Hindlimb muscle (tissue), 1 donor: ENCODE data around the gene ABI3. TPM values are rescaled to one million over a fixed set of nuclear protein-coding genes. Genes with fewer than 3 reads are reported as not detected.
A peak's percentile ranks its signal among the peaks of the same experiment; 100 is the strongest.

ENCODE experiments used
- DNase-seq: peaks from one replicate; pipeline ENCODE4 v3.0.0-alpha.2; 2013
- polyA plus RNA-seq: library from polyadenylated mRNA; unstranded; fragments of 120-200 nt; gene quantifications from one replicate; pipeline ENCODE4 v1.2.1, GENCODE V29; 2013; ENCODE audit not compliant: insufficient read length

ABI3 gene
- polyA plus RNA-seq, 1 donor, result 6.7 TPM

DNA sequence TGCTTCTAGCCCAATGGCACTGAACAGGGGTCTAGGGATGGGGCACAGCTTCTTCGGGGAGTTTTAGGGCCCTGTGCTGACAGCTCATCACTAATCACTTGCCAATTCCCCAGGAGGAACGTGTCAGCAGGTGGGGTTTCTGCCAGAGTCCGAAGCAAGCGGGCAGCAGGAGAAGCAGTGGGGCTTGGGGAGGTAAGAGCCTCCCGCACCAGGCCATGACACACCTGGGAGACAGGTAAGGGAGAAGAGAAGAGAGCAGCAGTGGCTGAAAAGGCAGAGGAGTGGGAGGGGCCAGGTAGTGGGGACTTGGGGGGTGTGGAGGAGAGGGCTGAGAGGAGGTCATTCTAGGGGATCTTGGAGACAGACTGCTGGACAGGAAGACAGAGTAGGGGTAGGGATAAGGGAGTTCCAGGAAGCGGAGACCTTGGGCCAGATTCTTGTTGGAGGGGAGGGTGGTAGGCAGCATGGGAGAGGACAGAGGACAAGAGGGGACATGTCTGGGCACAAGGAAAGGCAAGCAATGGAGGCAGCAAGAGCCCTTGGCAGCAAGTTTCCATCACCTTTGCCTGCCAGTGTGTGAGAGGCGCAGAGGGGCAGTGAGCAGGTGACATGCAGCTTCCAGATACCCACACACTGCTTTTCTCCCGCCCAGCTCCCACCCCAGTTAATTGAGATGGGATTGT is 15.2 kb downstream of the ABI3 start:
- DNase-seq, result no peak

DNA sequence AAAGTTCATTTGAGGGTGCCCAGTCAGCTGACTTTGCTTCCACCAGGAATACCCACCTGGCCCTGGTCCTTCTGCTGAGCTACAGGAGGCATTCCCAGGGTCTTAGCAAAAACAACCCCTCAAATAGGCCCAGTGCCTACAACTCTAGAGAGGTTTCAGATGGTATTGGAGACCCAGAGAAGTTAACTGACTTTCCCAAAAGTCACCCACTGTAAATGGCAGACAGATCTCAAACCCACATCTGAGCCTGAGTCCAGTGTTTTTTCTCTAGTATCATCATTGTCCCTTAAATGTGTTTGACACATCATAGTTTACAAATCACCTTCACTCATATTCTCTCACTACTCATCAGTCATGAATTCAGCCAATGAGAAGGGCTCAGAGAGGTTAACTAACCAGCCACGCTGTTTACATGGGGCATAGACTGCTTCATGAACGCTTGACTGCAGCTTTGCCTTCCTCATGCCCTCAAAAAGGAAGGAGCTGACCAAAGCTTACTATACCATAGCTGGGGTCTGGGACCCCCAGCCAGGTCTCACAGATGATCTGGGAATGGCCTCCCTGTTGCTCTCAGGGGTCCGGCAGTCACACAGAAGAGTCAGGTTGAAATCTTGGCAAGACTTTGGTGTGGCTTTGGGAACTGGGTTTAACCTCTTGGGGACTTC is 16.4 kb downstream of the ABI3 start:
- DNase-seq, result no peak

DNA sequence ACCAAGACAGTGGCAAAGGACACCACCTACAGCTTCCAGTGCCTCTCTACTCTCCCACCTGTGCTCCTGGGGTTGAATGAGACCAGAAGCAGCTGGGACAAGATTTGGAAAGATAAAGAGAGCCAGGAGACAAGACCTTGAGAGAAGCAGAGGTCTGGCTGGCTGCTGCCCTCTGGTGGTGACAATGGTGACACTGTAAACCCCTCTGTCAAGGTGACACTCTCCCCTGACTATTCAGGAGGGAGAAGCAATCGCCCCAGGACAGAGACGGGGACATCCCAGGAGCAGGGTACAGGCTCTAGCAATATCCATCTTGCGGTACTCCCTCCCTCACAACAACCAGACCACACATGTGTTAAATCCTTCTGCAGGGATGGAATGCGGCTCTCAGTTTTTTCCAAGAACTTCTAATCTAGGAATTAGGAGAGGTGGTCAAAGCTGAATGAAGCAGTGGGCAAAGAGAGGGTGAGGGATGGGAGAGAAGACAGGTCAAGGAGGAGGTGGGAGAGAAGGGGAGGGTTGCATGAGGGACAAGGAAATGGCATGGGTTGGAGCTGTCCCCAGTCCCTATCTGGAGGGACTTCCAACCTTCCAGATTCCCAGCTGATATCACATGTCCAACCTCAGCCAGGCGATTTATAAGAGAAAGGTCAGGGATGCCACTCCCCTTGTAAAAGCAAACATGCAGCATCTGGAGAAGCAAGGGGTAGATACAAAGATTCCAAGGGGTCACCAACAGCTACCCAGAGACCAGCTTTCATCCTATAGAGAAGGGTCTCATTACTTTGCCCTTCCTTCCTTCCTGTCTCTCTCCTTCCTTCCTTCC is 17.1 kb downstream of the ABI3 start:
- DNase-seq, result peak; percentile 40

DNA sequence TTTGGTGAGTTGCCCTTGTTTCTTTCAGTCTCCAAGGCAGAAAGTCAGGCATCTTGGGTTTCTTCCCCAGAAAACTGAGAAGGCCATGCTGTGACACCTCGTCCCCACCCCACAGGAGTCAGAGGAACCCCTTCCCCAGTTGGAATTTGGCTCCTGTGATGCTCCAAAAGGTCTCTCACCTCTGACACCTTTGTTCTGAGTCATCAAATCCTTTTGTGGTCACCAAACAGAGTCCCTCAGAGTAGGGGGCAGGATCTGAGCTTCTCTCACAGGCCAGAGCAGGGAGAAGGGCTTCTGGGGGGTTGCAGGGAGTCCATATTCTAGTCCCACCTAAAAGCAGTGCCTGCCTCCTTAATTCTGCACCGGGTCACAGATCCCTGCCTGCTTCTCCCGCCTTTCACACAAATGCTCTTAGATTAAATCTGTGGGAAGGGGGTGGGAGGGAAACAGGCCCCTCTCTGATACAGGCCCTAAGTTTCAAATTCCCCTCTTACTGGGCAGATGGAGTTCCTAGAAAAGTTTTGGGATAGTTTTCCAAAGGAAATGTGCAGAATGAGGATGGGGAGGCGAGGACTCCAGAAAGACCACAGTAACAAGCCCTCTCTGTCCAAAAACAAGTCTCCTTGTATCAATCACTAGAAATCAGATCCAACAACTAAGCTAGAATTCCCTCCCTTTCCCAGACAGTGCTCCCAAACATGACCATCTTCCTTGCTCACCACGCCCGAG is 18.7 kb downstream of the ABI3 start:
- no peak for DNase-seq

DNA sequence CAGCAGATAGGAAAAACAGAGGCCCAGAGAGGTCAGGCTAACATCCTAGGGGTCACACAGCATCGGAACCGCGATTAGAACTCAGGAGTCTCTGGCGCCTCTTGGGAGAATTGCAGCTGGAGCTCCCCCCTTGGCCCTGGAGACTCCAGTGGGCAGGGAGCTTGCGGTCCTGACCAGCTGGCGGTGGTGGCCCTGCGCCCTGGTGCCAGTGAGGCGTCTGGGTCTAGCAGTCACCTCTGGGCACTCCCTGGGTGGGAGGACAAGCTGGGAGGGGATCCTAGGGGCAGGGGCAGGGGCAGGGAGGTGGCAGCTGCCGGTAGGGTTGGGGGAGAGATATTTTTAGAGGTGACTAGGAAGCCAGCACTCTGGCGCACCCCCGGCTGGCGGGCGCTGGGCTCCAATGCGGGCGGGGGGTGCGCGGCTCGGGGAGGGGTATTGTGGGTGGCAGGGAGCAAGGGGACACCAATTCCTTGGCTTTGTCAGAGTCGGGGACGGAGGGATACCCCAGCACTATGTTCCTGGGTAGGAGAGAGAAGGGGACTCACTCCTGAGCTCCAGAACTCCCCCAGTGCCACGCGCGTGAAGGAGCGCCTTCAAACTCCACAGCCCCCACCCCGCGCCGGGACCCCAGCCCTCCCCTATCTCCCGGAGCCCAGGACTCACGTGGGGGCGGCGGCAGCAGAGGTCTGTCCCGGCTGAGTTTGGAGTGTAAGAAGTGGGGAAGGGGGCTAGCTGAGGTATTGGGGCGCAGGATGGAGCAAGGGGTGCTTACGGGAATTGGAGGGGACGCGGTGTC is 19.5 kb downstream of the ABI3 start:
- DNase-seq, result no peak

DNA sequence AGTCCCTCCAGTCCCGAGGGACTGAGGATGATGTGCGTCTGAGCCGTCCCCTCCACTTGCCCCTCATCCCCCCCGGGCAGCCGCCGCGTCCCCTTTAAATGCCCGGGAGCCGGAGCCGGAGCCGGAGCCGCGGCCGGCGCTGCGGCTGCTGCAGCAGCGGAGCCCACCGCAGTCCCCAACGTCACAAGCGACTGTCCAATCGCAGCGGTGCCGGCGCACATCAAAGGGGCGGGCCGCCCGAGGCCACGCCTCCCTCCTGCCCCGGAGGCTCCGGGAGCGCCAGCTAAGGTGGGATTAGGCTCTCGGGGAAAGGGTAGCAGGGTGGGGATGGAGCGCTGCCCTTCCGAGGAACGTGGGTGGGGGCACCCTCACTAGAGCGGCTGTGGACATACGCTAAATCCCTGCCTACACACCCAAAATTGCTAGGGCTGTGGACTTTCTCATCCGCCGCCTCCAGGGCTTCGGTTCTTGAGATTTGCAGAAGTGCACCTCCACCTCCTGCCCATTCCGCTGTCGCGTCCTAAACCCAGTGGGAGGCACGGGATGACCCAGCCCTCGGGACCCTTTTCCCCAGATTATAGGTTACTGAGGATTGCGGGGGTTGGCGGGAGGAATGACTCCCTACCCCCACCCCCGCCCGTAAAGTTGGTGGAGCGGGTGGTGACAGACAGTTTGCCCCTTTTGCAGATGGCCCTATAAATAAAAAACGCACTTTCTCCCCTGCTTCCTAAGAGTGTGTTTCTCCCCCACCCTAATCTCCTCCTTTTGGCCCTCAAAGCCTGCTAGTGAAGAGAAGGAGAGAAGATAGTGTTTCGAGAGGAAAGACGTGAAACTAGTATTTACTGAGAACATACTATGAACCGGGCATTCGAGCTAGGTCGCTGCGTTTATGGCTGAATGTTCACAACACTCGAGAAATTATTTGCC is 20.4 kb downstream of the ABI3 start, which contains the start of gene PHOSPHO1:
TSS of gene PHOSPHO1 (minus strand) at position 152 of the 927 bp plus-strand sequence. CDS start 4,096 bp downstream, outside the sequence.
- peak; percentile 85 for DNase-seq

DNA sequence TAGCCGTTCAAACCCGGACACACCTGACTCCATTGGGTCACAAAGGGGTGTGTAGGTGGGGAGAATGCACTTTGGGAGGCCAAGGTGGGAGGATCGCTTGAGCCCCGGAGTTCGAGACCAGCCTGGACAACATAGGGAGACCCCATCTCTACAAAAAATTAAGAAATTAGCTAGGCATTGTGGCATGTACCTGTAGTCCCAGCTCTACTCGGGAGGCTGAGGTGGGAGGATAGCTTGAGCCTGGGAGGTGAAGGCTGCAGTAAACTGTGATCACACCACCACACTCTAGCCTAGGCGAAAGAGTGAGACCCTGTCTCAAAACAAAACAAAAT is 21.0 kb downstream of the ABI3 start:
- DNase-seq, result no peak

DNA sequence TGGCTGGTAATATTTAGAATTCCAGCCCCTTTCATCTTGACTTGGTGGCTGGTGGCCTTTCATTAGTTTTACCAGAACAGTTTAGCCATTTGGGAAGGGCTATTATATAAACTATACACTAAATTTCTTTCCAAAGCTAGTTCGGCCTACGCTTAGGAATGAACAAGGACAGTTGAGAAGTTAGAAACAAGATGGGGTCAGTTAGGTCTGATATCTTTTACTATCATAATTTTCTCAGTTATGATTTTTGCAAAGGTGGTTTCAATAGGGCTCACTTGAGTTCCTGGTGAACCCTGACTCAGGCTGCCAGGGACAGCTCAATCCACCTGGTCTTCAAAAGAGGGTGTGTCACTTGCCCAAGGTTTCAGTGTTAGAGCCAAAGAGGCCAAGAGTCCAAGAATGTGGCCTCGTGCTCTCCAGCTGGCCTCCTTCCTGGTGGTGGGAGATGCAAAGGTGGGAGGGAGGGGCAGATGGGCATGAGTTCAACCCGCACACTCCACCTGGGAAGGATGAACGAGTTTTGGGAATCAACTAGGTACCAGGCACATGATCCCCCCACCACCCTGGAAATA is 24.1 kb downstream of the ABI3 start:
- no peak for DNase-seq

DNA sequence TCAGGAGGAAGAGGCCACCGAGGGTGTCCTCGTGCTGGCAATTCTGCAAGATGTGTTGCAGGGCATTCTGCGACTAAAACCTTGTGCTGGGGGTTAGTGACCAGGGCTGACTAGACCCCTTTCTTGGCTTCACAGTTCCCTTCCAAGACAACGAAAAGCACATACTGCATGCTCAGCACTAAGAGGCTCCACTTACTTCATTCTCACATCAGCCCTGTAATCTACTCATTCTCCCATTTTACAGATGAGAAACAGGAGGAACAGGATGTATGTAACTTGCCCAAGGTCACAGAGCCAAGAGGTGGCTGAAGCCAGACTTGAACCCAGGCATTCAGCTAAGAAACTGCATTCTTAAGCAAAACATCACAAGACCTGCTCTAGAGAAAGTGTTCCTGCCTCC is 25.4 kb downstream of the ABI3 start:
- DNase-seq, result no peak

DNA sequence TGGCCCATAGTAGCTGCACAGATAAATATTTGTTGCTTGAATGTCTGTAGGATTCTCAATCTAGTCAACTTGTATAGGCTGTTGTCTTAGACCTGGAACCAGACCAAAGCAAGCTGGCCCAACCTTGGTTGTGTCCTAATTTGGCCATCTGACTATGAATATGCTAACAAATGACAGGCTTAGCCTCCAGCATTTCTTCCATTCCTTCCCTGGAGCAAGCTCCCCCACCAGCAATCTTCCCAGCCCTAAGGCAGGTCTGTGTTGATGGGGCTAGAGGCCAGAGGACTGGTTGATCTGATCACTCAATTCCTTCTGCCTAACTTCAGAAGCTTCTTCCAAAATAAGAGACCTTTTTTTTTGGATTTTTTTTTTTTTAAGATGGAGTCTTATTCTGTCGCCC is 29.5 kb downstream of the ABI3 start:
- DNase-seq, result no peak

DNA sequence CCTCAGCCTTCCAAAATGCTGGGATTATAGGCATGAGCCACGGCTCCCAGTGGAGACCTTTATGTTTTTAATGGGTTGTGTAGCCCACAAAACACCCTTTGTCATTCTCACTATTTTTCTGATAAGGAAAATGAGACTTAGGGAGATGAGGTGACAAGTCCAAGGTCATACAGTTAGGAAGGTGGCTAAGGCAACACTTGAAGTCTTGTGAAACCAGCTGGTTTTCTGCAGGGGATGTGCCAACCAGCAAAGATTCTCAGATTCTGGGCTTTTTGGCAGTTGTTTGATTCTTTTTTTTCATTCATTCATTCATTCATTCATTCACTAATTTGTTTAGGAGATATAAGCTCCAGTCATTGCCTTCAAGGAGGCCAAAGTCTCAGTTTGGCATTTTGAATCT is 30.1 kb downstream of the ABI3 start:
- no peak for DNase-seq

DNA sequence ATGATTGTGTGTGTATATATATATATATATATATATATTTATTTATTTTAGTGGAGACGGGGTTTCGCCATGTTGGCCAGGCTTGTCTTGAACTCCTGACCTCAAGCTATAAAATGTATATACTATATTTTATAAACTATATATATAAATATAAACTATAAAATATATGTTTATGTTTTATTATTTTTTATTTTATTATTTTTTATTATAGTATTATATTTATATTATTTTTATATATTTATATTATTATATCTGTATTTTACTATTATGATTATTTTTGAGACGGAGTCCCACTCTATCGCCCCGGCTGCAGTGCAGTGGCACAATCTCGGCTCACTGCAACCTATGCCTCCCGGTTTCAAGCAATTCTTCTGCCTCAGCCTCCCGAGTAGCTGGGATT is 30.5 kb downstream of the ABI3 start:
- no peak for DNase-seq

DNA sequence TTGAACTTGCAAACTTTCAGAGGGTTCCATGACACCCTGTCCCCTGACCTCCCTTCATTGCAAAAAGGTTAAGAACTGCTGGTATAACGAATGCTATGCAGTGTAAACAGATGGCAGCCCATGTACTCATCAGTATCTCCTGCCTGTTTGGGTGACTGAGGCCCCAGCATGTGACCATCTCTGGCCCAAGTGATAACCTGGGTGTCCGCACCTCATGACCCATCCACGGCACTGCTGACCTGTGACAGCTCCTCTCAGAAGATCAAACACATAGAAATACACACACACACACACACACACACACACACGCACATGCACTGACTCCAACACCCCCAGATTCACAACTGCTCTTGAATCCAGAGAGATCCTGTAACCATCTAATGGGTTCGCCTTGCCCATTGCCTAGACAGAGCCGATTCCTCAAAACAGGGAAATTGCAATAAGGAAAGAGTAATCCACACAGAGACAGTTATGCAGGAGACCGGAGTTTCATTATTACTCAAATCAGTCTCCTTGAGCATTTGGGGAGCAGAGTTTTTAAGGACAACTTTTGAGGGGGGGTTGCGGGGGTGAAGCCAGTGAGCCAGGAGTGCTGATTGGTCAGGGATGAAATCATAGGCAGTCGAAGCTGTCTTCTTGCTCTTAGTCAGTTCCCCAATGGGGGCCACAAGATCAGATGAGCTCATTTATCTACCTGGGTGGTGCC is 31.3 kb downstream of the ABI3 start:
- DNase-seq, result no peak

DNA sequence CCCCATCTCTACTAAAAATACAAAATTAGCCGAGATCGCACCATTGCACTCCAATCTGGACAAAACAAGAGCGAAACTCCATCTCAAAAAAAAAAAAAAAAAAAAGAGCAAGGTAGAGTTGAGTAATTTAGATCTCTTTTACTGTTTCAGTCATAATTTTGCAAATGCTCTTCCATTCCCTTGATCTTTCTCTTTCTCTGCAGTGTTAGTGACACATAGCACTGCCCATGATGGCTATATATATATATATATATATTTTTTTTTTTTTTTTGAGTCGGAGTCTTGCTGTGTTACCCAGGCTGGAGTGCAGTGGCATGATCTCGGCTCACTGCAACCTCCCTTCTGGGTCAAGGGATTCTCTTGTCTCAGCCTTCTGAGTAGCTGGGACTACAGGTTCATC is 32.3 kb downstream of the ABI3 start:
- DNase-seq, result no peak

DNA sequence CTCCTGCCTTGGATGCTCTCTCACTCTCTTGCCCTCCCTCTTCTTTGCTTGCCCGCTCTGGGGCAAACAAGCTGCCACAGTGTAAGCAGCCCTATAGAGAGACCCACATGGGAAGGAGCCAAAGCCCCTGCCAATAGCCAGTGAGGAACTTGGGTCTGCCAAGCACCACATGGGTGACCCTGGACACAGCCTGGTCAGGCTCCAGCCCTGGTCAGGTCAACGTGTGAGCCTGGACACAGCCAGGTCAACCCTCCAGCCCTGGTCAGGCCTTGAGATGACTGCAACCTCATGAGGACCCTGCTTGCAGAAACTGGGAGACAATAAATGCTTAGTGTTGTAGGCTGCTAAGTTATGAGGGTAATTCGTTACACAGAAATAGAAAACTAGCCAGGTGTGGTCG is 34.3 kb downstream of the ABI3 start:
- DNase-seq, result no peak

DNA sequence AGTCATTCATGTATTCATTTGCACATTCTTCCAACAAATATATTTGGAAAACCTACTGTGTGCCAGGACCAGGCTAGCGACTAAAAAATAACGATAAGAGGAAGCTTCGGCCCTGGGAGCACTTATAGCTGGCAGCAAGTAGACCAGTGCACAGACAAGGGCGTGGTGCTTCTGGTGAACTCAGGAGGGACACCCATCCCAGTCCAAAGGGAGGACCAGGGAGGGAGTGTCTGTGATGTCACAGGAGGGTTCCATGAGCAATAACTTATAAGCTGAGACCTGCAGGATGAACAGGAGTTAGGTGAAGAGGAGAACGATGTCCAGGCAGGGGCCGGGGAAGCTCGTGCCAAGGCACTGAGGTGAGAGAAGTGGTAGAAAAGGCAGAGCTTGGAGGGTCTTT is 37.4 kb downstream of the ABI3 start:
- no peak for DNase-seq

DNA sequence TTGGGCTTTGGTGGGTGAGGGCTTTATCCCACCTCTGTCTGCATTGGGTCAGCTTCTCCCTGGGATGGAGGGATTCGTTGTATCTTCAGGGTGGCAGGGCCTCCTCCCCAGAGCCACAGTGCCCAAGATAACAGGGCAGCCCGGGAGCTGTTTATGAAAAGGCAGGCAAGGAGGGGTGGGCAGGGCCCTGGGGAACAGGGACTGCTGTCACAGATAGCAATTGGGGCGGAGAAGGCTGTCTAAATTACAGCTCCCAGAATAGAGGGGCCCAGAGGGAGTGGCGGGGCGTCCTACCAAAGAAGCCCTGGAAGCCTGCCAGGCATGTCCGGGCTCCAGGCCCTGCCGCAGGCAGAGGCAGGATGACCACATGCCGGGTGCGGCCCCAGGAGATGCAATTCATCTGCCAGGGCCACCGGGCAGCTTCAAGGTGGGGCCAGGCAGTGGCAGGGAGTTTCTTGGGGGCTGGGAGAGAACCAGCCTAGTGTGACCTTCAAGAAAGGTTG is 38.8 kb downstream of the ABI3 start:
- no peak for DNase-seq

DNA sequence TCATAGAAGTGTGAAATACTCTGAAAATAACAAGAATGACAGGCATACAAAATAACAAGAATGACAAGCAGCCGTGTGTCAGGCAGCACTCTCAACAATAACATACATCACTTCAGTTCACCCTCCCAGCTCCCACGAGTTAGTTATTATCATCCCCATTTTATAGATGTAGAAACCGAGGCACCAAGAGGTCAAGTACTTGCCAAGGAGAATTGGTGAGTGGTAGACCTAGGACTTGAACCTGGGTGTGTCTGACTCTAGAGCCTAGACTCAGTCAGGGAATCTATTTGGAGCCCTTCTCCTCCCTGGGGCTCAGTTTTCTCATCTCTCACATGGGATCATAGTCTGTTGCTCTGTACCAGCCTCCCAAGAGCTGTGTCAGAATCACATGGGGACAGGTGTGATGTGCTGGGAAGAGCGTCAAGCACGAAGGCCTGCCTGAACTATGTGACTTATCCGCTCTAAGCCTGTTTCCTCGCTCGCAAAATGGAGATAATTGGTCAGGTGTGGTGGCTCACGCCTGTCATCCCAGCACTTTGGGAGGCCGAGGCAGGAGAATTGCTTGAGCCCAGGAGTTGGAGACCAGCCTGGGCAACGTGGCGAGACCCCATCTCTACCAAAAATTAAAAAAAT is 39.5 kb downstream of the ABI3 start:
- no peak for DNase-seq

DNA sequence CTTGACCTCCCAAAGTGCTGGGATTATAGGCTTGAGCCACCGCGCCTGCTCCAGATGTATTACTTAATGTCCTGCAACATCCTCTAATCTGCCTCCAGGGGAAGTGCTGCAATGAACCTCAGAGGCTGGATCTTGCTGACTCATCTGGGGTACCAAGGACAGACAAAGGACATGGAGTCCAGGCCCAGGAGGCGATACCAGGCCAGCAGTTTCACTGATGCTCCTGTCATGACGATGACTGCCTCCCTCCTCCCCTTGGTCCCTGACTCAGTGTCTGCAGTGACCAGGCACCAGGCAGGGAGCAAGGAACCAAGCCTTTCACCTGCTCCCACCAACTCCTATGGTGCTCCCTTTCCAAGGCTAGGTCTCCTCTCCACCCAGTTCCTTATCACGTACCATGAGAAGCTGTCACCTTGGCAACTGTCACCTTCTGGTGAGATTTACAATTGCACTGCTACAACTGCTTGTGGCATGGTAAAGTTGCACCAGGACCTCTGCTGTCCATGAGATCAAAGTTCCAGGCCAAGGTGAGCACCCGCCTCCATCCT is 41.7 kb downstream of the ABI3 start:
- DNase-seq, result no peak
